HAP-1 (cell line): Measurements from ENCODE around the gene CCDC71L.
"Not testable (repeated sequence)": the region's sequence is repeated elsewhere in the genome, so short reads cannot be mapped to it uniquely, and the experiment has no call there.

ENCODE experiments used
- DNase-seq, 2 experiments: peaks; one replicate each; pipeline ENCODE4 v3.0.0-alpha.2; 2016 to 2020; ENCODE audit warnings: low spot score in 2 of 2
- H3K27me3 ChIP-seq: fragments of 250-450 bp; sonication (Bioruptor Pico); 2 replicates; pipeline ENCODE4 v1.5.1; 2020; ENCODE audit warnings: low read depth, mild to moderate bottlenecking, moderate library complexity
- H3K36me3 ChIP-seq: fragments of 250-450 bp; sonication (Bioruptor Pico); replicated peaks from 2 replicates; pipeline ENCODE4 v1.5.1; 2020; ENCODE audit warnings: mild to moderate bottlenecking
- H3K4me1 ChIP-seq: fragments of 250-450 bp; sonication (Bioruptor Pico); 2 replicates; pipeline ENCODE4 v1.5.1; 2020; ENCODE audit warnings: mild to moderate bottlenecking
- H3K4me3 ChIP-seq: fragments of 250-450 bp; sonication (Bioruptor Pico); 2 replicates; pipeline ENCODE4 v1.5.1; 2020; ENCODE audit warnings: mild to moderate bottlenecking, moderate library complexity
- H3K9me3 ChIP-seq: fragments of 250-450 bp; sonication (Bioruptor Pico); 2 replicates; pipeline ENCODE4 v1.5.1; 2020; ENCODE audit warnings: mild to moderate bottlenecking, moderate library complexity
- in situ Hi-C: fragments of 300-500 bp; cut with MboI; formaldehyde crosslinking; loops from 3 replicates; pipeline ENCODE4 v1.14.3; 2020; ENCODE audit warnings: low sequenced_read_pairs, inconsistent platforms, mixed read lengths

Gene CCDC71L

DNA sequence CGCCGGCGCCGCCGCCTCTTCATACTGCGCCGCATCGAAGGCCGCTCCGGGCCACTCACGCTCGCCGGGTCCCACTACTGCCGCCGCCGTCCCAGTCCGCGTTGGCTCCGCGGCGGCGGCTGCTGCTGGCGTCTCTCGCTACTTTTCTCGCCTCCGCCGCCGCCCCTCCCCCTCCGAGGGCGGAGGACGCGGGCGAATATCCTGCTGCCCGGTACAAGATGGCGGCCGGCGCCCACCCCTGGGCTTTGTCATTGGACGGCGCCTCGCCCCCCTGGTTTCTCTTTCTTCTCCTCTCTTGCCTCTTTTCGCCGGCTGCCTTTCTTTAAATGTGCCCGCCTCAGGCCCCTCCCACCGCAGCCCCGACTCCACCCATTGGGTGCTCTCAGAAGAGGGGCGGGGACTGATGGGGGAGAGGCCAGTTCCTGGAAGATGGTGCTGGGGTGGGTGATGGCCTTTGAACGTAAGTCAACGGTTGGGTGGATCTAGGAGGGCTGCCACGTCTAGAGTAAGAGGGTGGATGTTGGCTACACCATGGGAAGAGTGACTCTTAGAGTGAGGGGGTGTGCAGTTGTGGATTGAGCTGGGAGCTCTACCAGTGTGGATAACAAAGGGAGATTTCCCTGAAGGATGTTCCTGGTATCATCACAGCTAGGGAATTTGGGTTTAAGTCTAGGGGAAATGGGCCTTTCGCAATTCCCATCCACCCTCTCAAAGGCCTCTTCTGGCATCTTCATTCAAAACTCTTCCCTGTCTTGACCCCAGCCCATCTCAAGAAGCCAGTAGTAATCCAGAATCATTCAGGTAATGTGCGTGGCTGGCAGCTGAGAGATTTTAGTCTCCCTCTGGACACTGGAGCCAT is at the start of gene CCDC71L:
Gene CCDC71L (minus strand): TSS at position 297 of the 859 bp plus-strand sequence. CDS start 262 bp downstream, at position 35.
- peak within 1 kb of the TSS; percentile 54 for H3K4me3 ChIP-seq
- peaks cover 10% of the 10 kb centered on the region for H3K4me1 ChIP-seq
- H3K36me3 ChIP-seq = no peaks in the 10 kb centered on the region
- H3K9me3 ChIP-seq = no peaks in the 10 kb centered on the region
- DNase-seq = peak; percentile 84 to 96
- H3K27me3 ChIP-seq = no peaks in the 10 kb centered on the region
- in situ Hi-C loops = no loop called here

DNA sequence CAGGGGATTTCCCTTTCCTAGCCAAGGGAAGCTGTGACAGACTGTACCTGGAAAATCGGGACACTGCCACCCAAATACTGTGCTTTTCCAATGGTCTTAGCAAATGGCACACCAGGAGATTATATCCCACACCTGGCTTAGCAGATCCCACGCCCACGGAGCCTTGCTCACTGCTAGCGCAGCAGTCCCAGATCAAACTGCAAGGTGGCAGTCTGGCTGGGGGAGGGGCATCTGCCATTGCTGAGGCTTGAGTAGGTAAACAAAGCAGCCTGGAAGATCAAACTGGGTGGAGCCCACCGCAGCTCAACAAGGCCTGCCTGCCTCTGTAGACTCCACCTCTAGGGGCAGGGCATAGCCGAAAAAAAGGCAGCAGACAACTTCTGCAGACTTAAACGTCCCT is 48.6 kb upstream of the CCDC71L start:
- peak in 1 of 2 experiments; percentile 8 for DNase-seq
- in situ Hi-C loops, H3K27me3 ChIP-seq, H3K36me3 ChIP-seq, H3K4me3 ChIP-seq, H3K9me3 ChIP-seq, H3K4me1 ChIP-seq: not testable (repeated sequence)

DNA sequence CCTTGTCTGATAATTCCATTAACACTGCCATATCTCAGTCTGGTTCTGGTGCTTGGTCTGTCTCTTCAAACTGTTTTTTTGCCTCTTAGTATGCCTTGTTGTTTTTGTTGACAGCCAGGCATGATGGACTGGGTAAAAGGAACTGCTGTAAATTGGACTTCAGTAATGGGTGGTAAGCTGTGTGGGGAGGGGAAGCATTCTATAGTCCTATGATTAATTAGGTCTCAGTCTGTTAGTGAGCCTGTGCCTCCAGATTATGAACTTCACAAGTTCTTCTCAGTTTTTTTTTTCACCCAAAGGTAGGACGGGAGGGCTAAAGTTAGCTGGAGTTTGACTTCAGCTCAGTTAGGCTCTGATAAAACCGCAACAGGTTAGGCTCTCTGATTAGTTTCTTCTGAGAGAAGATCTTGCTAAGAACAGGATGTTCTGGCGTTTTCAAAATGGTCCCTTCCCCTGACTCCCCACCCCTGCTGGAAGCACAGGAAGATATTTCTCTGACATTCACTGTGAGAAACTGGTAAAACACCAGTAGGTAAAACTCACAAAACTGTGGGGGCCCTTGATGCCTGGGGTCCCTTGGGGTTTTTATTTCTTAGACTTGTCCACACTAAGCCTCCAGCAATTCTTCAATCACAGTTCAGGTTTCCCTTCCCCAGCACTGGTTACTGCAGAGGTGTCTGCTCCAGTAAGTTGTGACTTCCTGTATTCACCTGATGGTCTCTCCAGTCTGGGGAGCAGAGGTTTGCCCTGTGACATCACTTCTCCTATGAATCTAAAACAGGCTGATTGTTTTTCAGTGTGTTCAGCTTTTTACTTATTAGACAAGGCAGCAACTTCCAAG is 43.3 kb upstream of the CCDC71L start:
- no peak for DNase-seq
- Histone ChIP-seq H3K9me3 (no peaks in the 10 kb centered on the region), H3K4me3 (no peak overlapping the region), H3K4me1 (no peaks in the 10 kb centered on the region), H3K36me3 (no peaks in the 10 kb centered on the region), H3K27me3 (peaks cover 3% of the 10 kb centered on the region; the same call in 1 of the 2 replicates)
- in situ Hi-C loops = no loop called here

DNA sequence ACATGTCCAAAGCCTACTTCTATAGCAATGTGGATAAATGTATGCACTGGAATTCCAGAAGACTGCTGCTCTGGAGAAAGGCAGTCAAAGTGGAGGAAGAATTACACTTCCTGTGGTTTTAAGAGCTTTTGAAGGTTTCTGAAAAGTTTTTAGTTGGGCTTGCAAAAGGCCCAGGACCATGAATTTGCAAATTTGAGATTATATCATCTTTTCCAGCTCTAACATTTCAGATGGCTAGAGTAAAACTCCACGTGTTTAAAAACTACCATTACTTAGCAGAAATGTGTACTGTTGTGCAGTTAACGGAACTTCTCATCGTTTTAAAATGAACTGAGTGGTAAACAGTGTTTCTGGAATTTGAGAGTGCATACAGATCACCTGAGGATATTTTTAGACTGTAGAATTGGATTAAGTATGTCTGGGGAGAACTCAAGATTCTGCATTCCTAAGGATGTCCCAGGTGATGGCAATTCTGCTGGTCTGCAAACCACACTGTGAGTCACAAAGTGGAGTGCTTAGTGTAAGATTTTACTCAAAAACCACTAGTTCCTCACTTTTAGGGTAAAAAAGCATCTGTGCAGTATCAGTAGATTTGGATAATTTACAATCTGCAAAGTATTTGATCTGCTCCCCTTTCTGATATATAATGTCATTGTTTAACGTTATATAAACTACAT is 32.9 kb upstream of the CCDC71L start:
- no peak overlapping the region for H3K4me3 ChIP-seq
- no peaks in the 10 kb centered on the region for H3K4me1 ChIP-seq
- H3K27me3 ChIP-seq = no peaks in the 10 kb centered on the region
- in situ Hi-C loops = no loop called here
- H3K9me3 ChIP-seq = no peaks in the 10 kb centered on the region
- no peaks in the 10 kb centered on the region for H3K36me3 ChIP-seq
- DNase-seq = no peak

DNA sequence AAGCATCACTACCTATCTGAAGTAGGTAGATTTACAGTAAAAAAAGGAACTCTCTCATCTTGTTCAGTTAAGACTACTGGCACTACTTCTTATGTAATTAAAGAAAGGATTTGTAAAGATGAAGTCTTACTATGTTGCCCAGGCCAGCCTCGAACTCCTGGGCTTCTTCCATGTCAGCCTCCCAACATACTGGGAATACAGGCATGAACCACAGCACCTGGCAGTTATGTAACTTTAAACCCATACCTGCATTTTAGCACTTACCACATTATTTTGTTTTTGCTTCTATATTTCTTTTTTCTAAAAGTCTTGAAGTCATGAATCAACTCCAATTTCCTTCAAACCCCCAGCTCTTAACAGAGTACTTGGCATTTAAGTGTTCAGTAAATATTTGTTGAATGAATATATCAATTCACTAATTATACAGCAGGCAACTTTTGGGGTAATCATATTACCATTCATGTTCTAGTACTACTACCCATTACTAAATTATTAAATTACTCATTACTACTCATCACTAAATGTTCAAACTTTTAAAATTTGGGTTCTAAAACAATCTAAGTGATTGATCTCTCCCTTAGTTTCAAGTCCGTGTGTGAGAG is 31.6 kb upstream of the CCDC71L start:
- no peaks in the 10 kb centered on the region for H3K36me3 ChIP-seq
- in situ Hi-C loops = no loop called here
- no peaks in the 10 kb centered on the region for H3K9me3 ChIP-seq
- H3K4me3 ChIP-seq = no peak overlapping the region
- H3K27me3 ChIP-seq = no peaks in the 10 kb centered on the region
- H3K4me1 ChIP-seq = no peaks in the 10 kb centered on the region
- DNase-seq = no peak

DNA sequence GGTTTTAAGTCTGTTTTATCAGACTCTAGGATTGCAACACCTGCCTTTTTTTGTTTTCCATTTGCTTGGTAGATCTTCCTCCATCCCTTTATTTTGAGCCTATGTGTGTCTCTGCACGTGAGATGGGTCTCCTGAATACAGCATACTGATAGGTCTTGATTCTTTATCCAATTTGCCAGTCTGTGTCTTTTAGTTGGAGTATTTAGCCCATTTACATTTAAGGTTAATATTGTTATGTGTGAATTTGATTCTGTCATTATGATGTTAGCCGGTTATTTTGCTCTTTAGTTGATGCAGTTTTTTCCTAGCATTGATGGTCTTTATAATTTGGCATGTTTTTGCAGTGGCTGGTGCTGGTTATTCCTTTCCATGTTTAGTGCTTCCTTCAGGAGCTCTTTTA is 27.2 kb upstream of the CCDC71L start:
- H3K4me3 ChIP-seq, H3K9me3 ChIP-seq, H3K4me1 ChIP-seq, H3K36me3 ChIP-seq, in situ Hi-C loops, DNase-seq, H3K27me3 ChIP-seq: not testable (repeated sequence)

DNA sequence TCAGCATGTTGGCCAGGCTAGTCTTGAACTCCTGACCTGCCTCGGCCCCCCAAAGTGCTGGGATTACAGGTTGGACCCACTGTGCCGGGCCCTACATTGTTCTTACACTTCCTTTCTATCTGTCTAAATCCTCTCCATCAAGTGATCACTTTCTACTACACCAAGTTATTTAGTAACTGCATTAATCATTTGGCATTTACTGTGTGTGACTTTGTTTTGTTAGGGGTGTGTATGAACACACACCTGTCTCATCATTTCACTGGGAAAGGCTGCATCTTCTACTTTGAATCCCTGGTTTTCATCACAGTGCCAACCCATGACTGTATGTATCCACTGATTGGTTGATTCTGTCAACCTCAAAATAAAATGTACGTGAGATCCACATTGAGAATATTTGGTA is 23.0 kb upstream of the CCDC71L start:
- no peak overlapping the region for H3K4me3 ChIP-seq
- no peaks in the 10 kb centered on the region for H3K9me3 ChIP-seq
- no peak for DNase-seq
- no peaks in the 10 kb centered on the region for H3K27me3 ChIP-seq
- no peaks in the 10 kb centered on the region for H3K4me1 ChIP-seq
- H3K36me3 ChIP-seq = no peaks in the 10 kb centered on the region
- in situ Hi-C loops = no loop called here

DNA sequence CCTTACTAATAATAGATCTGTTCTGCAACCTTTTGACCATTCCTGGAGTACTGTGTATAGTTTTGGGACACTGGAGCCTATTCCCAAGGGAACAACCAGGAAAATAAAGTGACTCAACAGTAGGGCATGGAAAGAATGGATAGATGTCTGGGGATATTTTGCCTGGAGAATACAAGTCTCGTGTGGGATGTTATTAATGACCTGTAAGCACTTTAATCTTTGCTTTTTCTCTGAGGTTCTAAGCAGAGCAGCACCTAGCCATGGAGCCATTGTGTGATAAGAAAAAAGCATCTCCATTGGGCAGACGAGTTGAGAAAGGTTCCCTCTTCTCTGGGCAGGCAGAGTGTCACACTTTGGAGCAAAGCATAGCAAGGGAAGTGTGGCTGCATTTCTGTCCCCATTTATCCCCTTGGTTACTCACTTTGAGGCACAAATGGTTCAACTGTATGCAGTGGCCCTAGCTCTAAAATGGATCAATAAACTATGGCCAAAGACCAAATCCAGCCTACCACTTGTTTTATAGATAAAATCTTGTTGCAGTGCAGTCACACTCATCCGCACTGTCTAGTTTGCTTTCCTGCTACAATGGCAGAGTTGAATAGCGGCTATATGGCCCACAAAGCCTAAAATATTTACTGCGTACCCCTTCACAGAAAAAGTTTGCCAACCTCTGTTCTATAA is 21.0 kb upstream of the CCDC71L start:
- in situ Hi-C loops = no loop called here
- no peaks in the 10 kb centered on the region for H3K4me1 ChIP-seq
- H3K4me3 ChIP-seq = no peak overlapping the region
- no peak for DNase-seq
- no peaks in the 10 kb centered on the region for H3K9me3 ChIP-seq
- no peaks in the 10 kb centered on the region for H3K36me3 ChIP-seq
- H3K27me3 ChIP-seq = no peaks in the 10 kb centered on the region

DNA sequence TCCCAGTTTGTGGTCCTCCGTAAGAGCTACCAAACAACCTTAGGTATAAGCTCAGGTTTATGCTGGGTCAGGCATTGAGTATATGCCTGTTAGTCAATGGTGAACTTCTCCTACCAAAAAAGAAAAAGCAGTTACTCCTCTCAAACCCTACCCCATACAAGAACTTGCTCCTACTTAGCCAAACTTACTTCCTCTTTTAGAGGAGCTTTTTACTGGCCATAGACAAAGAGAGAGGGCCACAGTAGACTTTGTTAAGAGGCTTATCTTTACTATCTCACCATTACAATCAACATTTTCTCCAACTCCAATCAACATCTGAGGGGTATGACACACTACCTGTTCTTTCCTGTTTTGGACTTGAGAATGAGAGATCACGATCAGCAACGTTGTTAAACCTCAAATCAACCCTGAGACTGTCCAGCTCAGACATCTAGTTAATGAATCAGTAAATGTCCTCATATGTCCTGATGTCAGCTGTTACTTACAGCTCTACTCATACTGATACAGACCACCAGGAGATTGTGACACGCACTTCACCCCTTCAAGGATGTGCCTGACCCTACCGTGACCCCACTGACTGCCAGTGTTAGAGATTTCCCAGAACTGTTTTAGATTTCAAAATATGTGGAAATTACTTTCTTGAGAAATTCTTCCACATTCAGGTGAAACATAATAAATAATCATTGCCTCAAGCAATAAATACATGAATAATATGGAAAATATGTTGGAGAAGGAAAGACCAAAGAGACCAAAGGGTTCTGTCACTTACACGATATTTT is 18.4 kb upstream of the CCDC71L start:
- H3K36me3 ChIP-seq = no peaks in the 10 kb centered on the region
- no peaks in the 10 kb centered on the region for H3K9me3 ChIP-seq
- in situ Hi-C loops = no loop called here
- no peak for DNase-seq
- H3K4me1 ChIP-seq = no peaks in the 10 kb centered on the region
- H3K4me3 ChIP-seq = no peak overlapping the region
- no peaks in the 10 kb centered on the region for H3K27me3 ChIP-seq

DNA sequence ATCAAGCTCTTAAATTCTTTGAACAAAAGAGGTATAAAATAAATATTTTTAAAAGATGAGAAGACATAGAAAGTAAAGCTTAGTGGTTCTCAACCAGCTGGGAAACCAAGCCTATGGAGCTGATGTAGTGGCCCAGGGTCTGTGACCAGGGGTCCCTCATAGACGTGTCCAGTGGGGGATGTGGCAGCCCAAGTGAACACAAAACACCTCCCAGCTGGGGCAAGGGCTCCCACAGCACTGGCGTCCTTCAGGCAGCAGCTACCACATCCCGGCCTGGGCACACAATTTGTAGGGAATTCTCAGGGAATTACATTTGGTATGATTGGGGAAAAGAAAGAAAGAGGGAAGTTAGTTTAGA is 17.8 kb upstream of the CCDC71L start:
- Histone ChIP-seq H3K9me3 (no peaks in the 10 kb centered on the region), H3K36me3 (no peaks in the 10 kb centered on the region), H3K4me1 (no peaks in the 10 kb centered on the region), H3K4me3 (no peak overlapping the region), H3K27me3 (no peaks in the 10 kb centered on the region)
- DNase-seq = no peak
- in situ Hi-C loops = no loop called here

DNA sequence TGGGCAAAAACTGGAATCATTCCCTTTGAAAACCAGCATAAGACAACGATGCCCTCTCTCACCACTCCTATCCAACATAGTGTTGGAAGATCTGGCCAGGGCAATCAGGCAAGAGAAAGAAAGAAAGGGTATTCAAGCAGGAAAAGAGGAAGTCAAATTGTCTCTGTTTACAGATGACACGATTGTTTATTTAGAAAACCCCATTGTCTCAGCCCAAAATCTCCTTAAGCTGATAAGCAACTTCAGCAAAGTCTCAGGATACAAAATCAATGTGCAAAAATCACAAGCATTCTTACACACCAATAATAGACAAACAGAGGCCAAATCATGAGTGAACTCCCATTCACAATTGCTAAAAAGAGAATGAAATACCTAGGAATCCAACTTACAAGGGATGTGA is 15.5 kb upstream of the CCDC71L start:
- DNase-seq, H3K9me3 ChIP-seq, in situ Hi-C loops, H3K36me3 ChIP-seq, H3K4me3 ChIP-seq, H3K4me1 ChIP-seq, H3K27me3 ChIP-seq: not testable (repeated sequence)

DNA sequence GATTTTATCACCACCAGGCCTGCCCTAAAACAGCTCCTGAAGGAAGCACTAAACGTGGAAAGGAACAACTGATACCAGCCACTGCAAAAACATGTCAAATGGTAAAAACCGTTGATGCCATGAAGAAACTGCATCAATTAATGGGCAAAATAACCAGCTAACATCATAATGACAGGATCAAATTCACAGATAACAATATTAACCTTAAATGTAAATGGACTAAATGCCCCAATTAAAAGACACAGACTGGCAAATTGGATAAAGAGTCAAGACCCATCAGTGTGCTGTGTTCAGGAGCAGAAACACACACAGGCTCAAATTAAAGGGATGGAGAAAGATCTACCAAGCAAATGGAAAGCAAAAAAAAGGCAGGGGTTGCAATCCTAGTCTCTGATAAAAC is 12.7 kb upstream of the CCDC71L start:
- H3K4me3 ChIP-seq, H3K9me3 ChIP-seq, in situ Hi-C loops, H3K4me1 ChIP-seq, DNase-seq, H3K27me3 ChIP-seq, H3K36me3 ChIP-seq: not testable (repeated sequence)

DNA sequence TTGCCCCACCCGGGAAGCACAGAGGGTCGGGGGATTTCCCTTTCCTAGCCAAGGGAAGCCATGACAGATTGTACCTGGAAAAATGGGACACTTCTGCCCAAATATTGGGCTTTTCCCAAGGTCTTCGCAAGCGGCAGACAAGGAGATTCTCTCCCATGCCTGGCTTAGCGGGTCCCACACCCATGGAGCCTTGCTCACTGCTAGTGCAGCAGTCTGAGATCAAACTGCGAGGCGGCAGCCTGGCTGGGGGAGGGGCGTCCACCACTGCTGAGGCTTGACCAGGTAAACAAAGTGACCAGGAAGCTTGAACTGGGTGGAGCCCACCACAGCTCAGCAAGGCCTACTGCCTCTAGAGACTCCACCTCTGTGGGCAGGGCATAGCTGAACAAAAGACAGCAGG is 11.0 kb upstream of the CCDC71L start:
- DNase-seq, H3K27me3 ChIP-seq, H3K36me3 ChIP-seq, H3K9me3 ChIP-seq, in situ Hi-C loops, H3K4me3 ChIP-seq, H3K4me1 ChIP-seq: not testable (repeated sequence)
